Loucy (cell line): ENCODE measurements around the gene TGM2.

Source experiments
- H2AFZ ChIP-seq: fragments of 200-600 bp; sonication (generic); 2 replicates; pipeline ENCODE4 v1.6.0; 2016; ENCODE audit warnings: antibody characterized with exemption, mild to moderate bottlenecking, low read length, moderate library complexity
- H3F3A ChIP-seq: fragments of 200-600 bp; 2 replicates; pipeline ENCODE4 v1.6.0; 2016; ENCODE audit warnings: antibody characterized with exemption, low read depth, mild to moderate bottlenecking
- H3K27me3 ChIP-seq: fragments of 200-600 bp; sonication (generic); 2 replicates; pipeline ENCODE4 v1.6.1; 2014; ENCODE audit warnings: low read length, mild to moderate bottlenecking; ENCODE audit not compliant: insufficient read depth, poor library complexity, severe bottlenecking
- H3K36me3 ChIP-seq: fragments of 200-600 bp; sonication (generic); 2 replicates; pipeline ENCODE4 v1.6.1; 2016; ENCODE audit warnings: low read length; ENCODE audit not compliant: insufficient read depth
- H3K4me1 ChIP-seq: fragments of 200-600 bp; sonication (generic); 2 replicates; pipeline ENCODE4 v1.5.1; 2014; ENCODE audit warnings: low read length, mild to moderate bottlenecking; ENCODE audit not compliant: insufficient read depth, poor library complexity, severe bottlenecking
- H3K4me2 ChIP-seq: fragments of 200-600 bp; sonication (generic); 2 replicates; pipeline ENCODE4 v1.6.0; 2014; ENCODE audit warnings: antibody characterized with exemption, low read length, low read depth, mild to moderate bottlenecking; ENCODE audit not compliant: poor library complexity, severe bottlenecking
- H3K4me3 ChIP-seq: fragments of 200-600 bp; sonication (generic); 2 replicates; pipeline ENCODE4 v1.5.1; 2014; ENCODE audit warnings: low read length, mild to moderate bottlenecking, mixed read lengths; ENCODE audit not compliant: poor library complexity, severe bottlenecking
- H3K79me2 ChIP-seq: fragments of 200-600 bp; sonication (generic); 2 replicates; pipeline ENCODE4 v1.6.1; 2014; ENCODE audit warnings: low read length; ENCODE audit not compliant: insufficient read depth
- H3K9ac ChIP-seq: fragments of 200-600 bp; sonication (generic); 2 replicates; pipeline ENCODE4 v1.6.0; 2014; ENCODE audit warnings: mild to moderate bottlenecking, low read depth, low read length, moderate library complexity; ENCODE audit not compliant: poor library complexity, severe bottlenecking
- H3K9me2 ChIP-seq: fragments of 200-600 bp; sonication (generic); replicated peaks from 2 replicates; pipeline ENCODE4 v1.6.1; 2016; ENCODE audit warnings: low read depth, low read length, mixed read lengths
- H3K9me3 ChIP-seq: fragments of 200-600 bp; sonication (generic); 2 replicates; pipeline ENCODE4 v1.6.1; 2014; ENCODE audit warnings: mild to moderate bottlenecking, antibody characterized with exemption, low read length, low read depth; ENCODE audit not compliant: insufficient read depth
- H4K20me1 ChIP-seq: fragments of 200-600 bp; sonication (generic); 2 replicates; pipeline ENCODE4 v1.6.0; 2014; ENCODE audit warnings: antibody characterized with exemption, low read length, mild to moderate bottlenecking; ENCODE audit not compliant: insufficient read depth, poor library complexity, severe bottlenecking
- CTCF ChIP-seq: fragments of 200-600 bp; sonication (generic); conservative IDR thresholded peaks from 2 replicates; pipeline ENCODE4 v1.5.1; 2014; ENCODE audit warnings: mild to moderate bottlenecking, antibody characterized with exemption, low read length
- EZH2phosphoT487 ChIP-seq: fragments of 200-600 bp; IDR thresholded peaks from 2 replicates; pipeline ENCODE4 v1.6.1; 2018; ENCODE audit warnings: antibody characterized with exemption, mild to moderate bottlenecking, moderate library complexity, borderline replicate concordance

The TGM2 gene

GRCh38 chr20:38117635-38118034, 47.4 kb downstream of the TGM2 start:
- H3K4me2 ChIP-seq = no peak overlapping the region
- H3K9me3 ChIP-seq = no peaks in the 10 kb centered on the region
- no peak overlapping the region for H3K4me3 ChIP-seq
- no peaks in the 10 kb centered on the region for H3K36me3 ChIP-seq
- H3K9ac ChIP-seq = no peak overlapping the region
- H3K27me3 ChIP-seq = no peaks in the 10 kb centered on the region
- H3K9me2 ChIP-seq = no peaks in the 10 kb centered on the region
- no peaks in the 10 kb centered on the region for H3K79me2 ChIP-seq
- TF ChIP-seq EZH2phosphoT487 (no peak), CTCF (no peak)
- H2AFZ ChIP-seq = no peak overlapping the region
- H3K4me1 ChIP-seq = peaks cover 6% of the 10 kb centered on the region
- H4K20me1 ChIP-seq = no peaks in the 10 kb centered on the region
- H3F3A ChIP-seq = no peaks in the 10 kb centered on the region

- no peak overlapping the region for H2AFZ ChIP-seq
- no peaks in the 10 kb centered on the region for H3K36me3 ChIP-seq
- H3K9me2 ChIP-seq = no peaks in the 10 kb centered on the region
- no peaks in the 10 kb centered on the region for H3K9me3 ChIP-seq
- no peaks in the 10 kb centered on the region for H3F3A ChIP-seq
- H3K4me2 ChIP-seq = no peak overlapping the region
- no peaks in the 10 kb centered on the region for H3K79me2 ChIP-seq
- no peaks in the 10 kb centered on the region for H3K27me3 ChIP-seq
- H3K9ac ChIP-seq = no peak overlapping the region
- peaks cover 6% of the 10 kb centered on the region for H3K4me1 ChIP-seq
- TF ChIP-seq CTCF (no peak), EZH2phosphoT487 (no peak)
- no peak overlapping the region for H3K4me3 ChIP-seq
- H4K20me1 ChIP-seq = no peaks in the 10 kb centered on the region
Observed at GRCh38 chr20:38117205-38117604, 47.9 kb downstream of the TGM2 start.

DNA sequence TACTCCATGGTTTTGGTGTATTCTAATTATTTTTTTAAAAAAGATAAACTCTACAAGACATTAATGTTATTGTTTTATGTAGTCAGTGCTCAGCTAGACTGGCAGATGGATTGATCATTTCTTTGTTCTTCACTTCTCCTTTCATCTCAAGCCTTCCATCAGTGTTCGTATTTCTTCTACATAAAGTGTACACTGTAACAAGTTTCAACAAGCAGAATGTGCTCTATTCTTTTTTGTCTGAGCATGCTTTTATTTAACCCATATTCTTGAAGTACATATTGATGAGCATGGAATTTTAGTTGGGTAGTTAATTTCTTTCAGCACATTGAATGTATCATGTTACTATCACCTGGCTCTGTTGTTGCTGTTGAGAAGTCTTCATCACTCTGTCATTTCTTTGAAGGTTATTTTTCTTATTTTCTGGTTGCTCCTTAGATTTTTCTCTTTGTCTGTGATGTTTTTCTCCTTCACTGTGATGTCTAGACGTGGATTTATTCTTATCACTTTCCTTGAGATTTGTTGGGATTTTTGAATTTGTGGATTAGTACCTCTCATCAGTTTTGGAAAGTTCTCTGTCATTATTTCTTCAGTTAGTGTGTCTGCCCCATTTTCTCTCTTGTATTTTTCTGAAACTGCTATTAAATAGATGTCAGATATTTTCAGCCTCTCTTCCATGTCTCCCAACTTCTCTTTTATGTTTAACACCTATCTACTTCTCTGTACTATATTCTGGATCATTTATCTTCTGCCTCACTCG, 48.5 kb downstream of the TGM2 start:
- Histone ChIP-seq H3K9ac (no peak overlapping the region), H3K4me1 (peaks cover 6% of the 10 kb centered on the region), H3K79me2 (no peaks in the 10 kb centered on the region), H3K9me3 (no peaks in the 10 kb centered on the region), H3K27me3 (no peaks in the 10 kb centered on the region), H3K36me3 (no peaks in the 10 kb centered on the region), H4K20me1 (no peaks in the 10 kb centered on the region), H2AFZ (no peak overlapping the region), H3K4me2 (no peak overlapping the region), H3K4me3 (no peak overlapping the region), H3F3A (no peaks in the 10 kb centered on the region), H3K9me2 (no peaks in the 10 kb centered on the region)
- TF ChIP-seq EZH2phosphoT487 (no peak), CTCF (no peak)
